Activated CD8-positive, alpha-beta memory T cell treated with anti-CD3 and anti-CD28 coated beads for 24 hours (primary cell): Measurements from ENCODE around the gene ROR2.

ENCODE experiments used
- DNase-seq: peaks from one replicate; pipeline ENCODE4 v3.0.0-alpha.2; 2020

The ROR2 gene

GRCh38 chr9:91604451-91605179 lies 345.4 kb downstream of the ROR2 start:
- no peak for DNase-seq

DNA sequence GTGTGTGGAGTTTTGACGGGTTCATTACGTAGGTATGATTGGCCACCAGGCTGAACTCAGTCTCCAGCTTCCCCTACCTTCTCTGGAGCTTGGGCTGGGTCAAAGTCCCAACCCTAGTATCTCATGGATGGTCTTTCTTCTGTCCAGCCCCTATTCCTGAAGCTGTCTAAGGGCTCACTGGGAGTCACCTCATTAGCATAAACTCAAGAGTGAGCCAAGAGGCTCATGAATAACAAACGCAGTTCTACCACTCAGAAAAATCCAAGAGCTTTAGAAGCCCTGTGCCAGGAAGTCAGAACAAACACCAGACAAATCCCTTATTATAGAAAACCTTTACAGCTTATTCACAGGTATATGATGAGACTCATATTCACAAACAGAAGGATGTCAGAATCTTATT lies 346.1 kb downstream of the ROR2 start:
- no peak for DNase-seq

DNA sequence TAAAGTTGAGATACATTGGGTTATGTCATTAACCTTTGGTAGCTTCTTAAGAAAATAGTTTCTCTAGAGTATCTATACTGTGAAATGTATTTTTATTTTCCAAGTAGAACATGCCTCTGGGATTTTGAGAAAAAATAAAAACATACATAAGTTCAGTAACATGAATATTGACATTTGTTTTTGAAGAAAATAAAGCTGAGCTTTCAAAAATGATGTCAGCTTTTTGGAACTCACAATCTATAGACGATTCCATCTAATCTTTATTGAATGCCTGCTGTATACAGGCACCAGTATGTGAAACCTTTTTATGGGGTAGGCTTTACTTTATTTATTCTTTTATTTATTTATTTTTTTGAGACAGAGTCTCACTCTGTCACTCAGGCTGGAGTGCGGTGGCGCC lies 350.5 kb downstream of the ROR2 start:
- DNase-seq, result no peak

- DNase-seq, result no peak
Measured at GRCh38 chr9:91591627-91592026, 358.4 kb downstream of the ROR2 start.

DNA sequence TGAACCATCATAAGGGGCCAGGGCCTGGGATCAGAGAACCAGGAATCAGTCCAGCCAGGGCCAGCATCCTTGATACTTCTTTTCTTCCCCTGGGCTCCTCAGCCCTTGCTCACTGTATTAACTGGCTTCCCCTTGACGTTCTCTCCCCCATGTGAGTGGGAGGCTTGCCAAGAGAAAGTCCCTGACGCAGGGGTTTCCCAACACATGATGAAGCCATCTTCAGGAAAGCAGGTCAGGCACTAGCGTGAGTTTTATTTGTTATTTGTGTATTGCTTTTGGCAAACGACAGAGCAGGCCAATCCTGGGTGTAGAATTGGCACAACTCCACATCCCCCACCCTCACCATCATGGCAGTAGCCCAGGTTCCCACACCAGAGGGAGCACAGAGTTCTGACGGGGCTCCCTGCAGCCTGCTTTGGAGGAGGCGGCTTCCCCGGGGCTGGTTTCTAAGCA lies 360.9 kb downstream of the ROR2 start:
- no peak for DNase-seq

GRCh38 chr9:91586282-91586681 lies 363.7 kb downstream of the ROR2 start:
- no peak for DNase-seq

- no peak for DNase-seq
Measured at GRCh38 chr9:91583966-91584365, 366.1 kb downstream of the ROR2 start.

DNA sequence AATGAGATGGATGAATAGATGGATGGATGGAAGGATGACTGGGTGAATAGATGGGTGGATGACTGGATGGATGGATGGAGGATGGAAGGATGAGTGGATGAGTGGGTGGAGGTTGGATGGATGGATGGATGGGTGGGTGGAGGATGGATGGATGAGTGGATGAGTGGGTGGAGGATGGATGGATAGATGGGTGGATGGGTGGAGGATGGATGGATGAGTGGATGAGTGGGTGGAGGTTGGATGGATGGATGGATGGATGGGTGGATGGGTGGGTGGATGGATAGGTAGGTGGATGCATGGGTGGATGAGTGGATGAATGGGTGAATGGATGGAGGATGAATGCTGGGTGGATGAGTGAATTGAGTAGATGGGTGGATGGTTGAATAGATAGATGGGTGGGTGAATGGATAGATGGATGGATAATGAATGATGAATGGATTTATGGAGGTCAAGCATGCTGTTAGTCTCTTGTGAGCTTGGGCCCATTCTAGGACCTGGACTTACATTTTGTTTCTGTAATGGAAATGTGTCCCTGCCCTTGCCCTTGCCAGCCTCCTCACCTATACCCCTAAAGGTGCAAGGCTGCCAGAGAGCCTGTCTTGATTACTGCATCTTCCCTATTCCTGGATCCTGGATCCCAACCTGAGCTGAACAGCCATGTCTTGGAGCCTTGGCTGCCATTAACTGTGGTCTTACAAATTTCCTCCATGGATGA lies 366.7 kb downstream of the ROR2 start:
- no peak for DNase-seq

DNA sequence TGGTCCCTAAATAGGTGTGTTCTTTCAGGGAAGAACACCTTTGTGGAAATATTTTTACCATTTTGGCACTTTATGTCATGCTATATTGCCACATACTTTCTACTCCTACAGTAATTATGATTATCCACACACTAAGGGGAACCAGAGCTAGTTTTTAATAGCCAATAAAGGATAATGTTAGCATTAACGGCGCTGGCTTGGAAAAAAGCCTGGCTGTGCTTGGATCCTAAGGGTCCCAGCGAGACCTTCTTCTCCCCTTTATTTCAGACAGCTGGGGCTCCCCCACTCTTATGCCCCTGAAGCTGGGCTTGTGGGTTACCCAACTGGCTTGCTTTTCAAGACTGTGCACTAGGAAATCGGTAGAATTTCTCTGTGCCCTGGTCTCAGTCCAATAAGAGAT lies 367.8 kb downstream of the ROR2 start:
- no peak for DNase-seq

DNA sequence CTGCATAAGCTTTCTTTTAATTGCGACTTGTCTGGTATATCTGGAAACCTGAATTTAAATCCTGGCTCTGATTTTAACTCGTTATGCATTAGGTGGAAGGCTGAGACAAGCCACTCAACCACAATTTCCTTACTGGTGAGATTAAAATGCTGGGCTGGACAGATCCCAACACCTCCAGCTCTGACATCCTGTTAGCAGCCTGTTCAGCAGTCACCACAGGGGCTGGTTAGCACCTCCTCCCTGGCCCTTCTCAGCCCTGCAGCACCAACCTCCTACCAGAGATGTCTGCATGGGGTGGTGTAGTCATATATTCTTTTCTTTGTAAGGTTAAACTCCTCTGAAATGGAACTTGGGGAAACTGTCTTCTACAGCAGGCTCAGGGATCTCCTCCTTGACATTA lies 369.9 kb downstream of the ROR2 start:
- no peak for DNase-seq

DNA sequence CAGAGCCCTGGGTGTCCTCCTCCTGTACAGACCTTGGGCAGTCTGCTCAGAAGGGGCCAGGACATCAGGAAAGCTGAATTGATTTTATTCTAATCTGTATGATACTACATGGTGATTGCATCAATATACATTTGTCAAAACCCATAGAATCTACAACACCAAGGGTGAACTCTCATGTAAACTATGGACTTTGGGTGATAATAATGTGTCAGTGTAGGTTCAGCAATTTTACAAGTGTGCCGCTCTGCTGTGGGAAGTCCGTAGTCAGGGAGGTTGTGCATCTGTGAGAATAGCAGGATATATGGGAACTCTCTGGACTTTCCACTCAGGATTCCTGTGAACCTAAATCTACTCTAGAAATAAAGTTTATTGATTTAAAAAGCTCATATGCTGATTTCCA lies 371.1 kb downstream of the ROR2 start:
- DNase-seq, result no peak

GRCh38 chr9:91577633-91578061 lies 372.4 kb downstream of the ROR2 start:
- DNase-seq, result no peak

DNA sequence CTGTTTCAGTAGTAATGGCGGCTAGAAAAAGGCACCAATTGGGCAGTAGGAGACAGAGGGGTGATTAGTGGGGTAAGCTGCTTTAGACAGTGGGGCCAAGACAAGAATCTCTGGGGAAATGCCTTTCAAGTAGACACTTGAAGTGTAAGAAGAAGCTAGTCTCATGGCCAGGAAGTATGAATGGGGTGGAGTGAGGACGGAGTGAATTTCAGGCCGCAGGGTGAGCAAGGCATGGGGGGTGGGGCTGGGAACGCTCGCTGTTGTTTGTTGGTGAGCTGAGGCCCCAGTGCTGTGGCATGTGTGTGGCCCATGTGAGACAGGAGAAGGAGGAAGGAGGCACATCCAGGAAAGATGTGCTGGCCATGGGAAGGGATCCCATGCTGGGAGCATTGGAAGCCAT lies 377.2 kb downstream of the ROR2 start:
- DNase-seq, result no peak

GRCh38 chr9:91572044-91572443 lies 378.0 kb downstream of the ROR2 start:
- no peak for DNase-seq

GRCh38 chr9:91571036-91571435 lies 379.0 kb downstream of the ROR2 start:
- DNase-seq, result no peak

DNA sequence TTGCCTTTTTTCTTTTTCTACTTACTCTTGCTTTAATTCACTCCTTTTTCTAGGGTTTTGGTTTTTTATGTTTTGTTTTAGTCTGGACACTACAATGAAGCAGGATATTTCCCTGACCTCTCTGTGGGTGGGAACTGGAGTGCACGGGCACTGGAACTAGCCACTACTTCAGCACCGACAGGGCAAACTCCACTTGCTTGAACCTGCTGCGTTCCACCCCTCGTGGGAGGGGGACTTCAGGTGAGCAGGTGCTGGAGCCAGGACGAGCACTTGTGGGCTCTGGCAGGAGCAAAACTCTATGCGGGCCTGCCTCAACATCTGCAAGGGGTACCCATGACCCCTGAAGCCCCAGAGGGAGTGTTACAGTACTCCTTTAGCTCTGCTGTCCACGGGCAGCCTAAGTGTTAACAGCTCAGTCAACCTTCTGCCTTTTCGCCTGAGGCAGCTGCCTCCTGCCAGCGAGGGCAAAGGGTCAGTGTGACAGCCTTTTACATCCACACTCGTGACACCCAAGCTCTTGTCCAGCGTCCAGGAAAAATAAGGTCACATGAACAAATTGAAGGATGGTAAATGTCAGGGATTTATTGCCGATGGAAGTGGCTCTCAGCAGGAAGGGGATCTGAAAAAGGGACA lies 382.3 kb downstream of the ROR2 start:
- no peak for DNase-seq

DNA sequence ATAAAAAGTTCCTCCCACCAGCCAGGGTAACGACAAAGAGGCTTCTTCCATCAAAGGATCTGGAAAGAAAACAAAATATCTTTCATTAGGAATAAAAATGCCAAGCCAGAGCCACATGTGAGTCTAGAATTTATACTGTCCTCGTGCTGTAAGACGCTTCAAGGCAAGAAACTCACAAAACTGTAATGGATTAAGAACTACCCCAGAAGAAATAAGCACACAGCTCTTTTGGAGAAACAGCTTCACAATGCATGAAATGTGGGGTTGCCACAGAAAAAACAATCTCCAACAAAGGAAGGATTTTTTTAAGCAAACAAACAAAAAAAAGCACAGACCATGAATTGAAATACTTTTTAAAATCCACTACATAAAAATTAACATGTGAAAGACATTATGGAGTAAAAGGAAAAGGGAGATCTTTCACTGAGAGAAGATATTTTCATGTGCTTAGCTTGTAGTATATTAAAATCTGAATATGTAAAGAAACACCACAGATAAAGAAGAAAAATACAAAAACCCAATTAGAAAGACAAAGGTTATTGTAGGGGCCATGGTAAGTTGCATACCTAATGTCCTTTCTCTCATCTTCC lies 385.9 kb downstream of the ROR2 start:
- no peak for DNase-seq

DNA sequence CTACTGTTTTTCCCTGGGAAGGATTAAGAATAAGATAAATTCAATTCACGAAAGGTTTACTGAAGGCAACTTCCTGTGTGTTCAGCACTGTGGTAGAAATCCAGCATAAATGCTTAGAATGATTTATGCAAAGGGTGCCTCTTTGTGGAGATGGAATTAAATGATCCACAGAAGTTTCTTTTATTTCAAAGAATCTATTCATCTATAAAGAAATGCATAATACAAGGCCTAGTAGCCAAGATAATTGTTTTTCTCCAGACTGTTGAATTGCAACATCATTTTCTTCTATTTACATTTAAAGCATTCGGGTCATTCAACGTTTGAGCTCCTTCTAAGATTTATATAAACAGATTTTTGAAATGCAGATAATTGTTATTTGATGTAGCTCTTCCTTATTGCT lies 387.6 kb downstream of the ROR2 start:
- no peak for DNase-seq

DNA sequence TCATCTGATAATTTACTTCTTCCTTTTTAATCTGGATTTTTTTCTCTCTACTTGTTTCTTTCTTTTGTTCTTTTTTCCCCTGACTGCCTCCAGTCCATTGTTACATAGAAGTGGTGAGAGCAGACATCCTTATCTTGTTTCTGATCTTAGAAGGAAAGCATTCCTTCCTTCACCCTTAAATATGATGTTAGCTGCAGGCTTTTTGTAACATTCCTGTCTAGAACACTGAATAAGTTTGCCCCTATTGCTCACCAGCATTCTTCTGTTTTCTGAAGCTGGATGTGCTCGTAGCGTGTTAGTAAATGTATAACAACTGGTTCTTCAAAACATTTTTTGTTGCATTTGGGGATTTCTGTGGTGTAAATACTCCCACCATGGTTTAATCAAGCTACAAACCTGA lies 389.7 kb downstream of the ROR2 start:
- no peak for DNase-seq

DNA sequence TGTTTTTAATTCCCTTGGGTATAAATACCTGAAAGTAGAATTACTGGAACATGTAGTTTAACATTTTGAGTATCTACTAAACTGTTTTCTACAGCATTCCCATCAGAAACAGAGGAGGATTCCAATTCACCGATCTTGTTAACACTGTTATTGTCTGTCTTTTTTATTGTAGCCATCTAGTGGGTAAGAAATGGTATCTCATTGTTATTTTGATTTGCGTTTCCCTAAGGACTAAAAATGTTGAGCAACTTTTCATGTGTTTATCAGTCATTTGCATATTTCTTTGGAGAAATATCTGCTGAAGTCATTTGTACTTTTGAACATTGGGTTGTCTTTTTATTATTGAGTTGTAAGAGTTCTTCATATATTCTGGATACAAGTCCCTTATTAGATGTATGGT lies 391.1 kb downstream of the ROR2 start:
- no peak for DNase-seq

DNA sequence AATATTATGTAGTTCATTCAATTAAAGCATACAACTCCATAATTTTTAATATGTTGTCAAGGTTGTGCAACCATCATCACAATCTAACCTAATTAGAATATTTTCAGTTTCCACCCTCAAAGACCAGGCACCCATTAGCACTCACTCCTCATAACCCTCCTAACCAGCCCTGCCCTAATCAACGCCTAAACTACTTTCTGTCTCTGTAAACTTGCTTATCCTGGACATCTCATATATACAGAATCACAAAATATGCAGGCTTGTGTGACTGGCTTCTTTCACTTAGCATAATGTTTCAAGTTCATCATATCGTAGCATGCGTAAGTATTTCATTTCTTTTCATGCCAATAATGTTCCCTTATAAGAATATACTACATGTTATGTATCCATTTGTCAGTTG lies 391.6 kb downstream of the ROR2 start:
- no peak for DNase-seq

GRCh38 chr9:91557327-91557726 lies 392.7 kb downstream of the ROR2 start:
- no peak for DNase-seq

GRCh38 chr9:91555132-91555531 lies 394.9 kb downstream of the ROR2 start:
- no peak for DNase-seq

DNA sequence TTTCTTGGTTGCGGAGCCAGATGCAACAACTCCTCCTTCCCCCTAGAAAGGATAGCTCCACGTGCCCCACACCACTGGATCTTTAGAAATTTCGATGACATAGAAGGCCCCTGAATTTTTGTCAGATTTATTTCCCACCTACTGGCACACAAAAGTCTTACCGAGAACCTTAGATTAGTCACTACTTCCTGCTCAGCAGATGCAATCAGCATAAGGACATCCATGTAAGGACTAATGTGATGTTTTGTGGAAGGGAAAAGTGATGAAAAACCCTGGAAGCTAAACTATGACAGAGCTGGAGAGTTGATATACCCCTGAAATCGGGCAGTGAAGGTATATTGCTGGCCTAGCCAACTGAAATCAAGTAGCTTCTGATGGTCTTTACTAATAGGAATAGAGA lies 400.9 kb downstream of the ROR2 start:
- no peak for DNase-seq
